GM08714 (cell line): ENCODE measurements around the gene TBCB.
"Not testable (repeated sequence)": the region's sequence is repeated elsewhere in the genome, so short reads cannot be mapped to it uniquely, and the experiment has no call there.

ENCODE experiments used
- H3K4me3 ChIP-seq: fragments of 200-500 bp; sonication (Bioruptor generic); 2 replicates; pipeline ENCODE4 v1.5.1; 2014; ENCODE audit warnings: mild to moderate bottlenecking, low read length, inconsistent platforms
- ZNF274 ChIP-seq: IDR thresholded peaks from 2 replicates; pipeline ENCODE4 v1.6.1; 2012; ENCODE audit warnings: mild to moderate bottlenecking, low read depth, low read length

Gene TBCB

GRCh38 chr19:36113425-36113824, 1.8 kb upstream of the TBCB start:
- H3K4me3 ChIP-seq, result peak overlapping the region; percentile 89; the same call in 1 of the 2 replicates
- no peak for TF ChIP-seq ZNF274

GRCh38 chr19:36113894-36114720, 1.2 kb upstream of the TBCB start:
- H3K4me3 ChIP-seq, result peak overlapping the region; percentile 89
- no peak for TF ChIP-seq ZNF274

GRCh38 chr19:36114721-36115452, 381 bp upstream of the TBCB start, which contains the start of gene POLR2I:
POLR2I (minus strand) TSS chr19:36114875; CDS start chr19:36114856, 19 bp downstream.
- H3K4me3 ChIP-seq, result peak within 1 kb of the TSS; percentile 89
- TF ChIP-seq ZNF274, result no peak

- no peak for TF ChIP-seq ZNF274
- peak overlapping the region; percentile 81 for H3K4me3 ChIP-seq
Observed at GRCh38 chr19:36116344-36116637, 1.0 kb downstream of the TBCB start.

GRCh38 chr19:36120092-36120983, 5.1 kb downstream of the TBCB start:
- TF ChIP-seq ZNF274, result no peak
- H3K4me3 ChIP-seq, result no peak overlapping the region

- no peak overlapping the region for H3K4me3 ChIP-seq
- no peak for TF ChIP-seq ZNF274
Observed at GRCh38 chr19:36120984-36121358, 5.7 kb downstream of the TBCB start.

GRCh38 chr19:36121486-36122124, 6.3 kb downstream of the TBCB start:
- TF ChIP-seq ZNF274, result no peak
- H3K4me3 ChIP-seq, result no peak overlapping the region

- no peak for TF ChIP-seq ZNF274
- no peak overlapping the region for H3K4me3 ChIP-seq
Observed at GRCh38 chr19:36125557-36125956, 10.3 kb downstream of the TBCB start.

GRCh38 chr19:36128392-36128736, 13.1 kb downstream of the TBCB start:
- peak overlapping the region; percentile 64 for H3K4me3 ChIP-seq
- TF ChIP-seq ZNF274, result no peak

GRCh38 chr19:36131221-36131620, 16.0 kb downstream of the TBCB start:
- not testable (repeated sequence) for H3K4me3 ChIP-seq

GRCh38 chr19:36134867-36135266, 19.6 kb downstream of the TBCB start:
- not testable (repeated sequence) for H3K4me3 ChIP-seq

GRCh38 chr19:36136964-36137686, 21.9 kb downstream of the TBCB start:
- no peak for TF ChIP-seq ZNF274
- no peak overlapping the region for H3K4me3 ChIP-seq

GRCh38 chr19:36139120-36139472, 23.8 kb downstream of the TBCB start:
- peak overlapping the region; percentile 89; the same call in 1 of the 2 replicates for H3K4me3 ChIP-seq
- TF ChIP-seq ZNF274, result no peak
